Mononuclear cell (primary cell): ENCODE data around the gene METAP1D. TPM values are rescaled to one million over a fixed set of nuclear protein-coding genes. Genes with fewer than 3 reads are reported as not detected.

Experiments used
- H3K27me3 ChIP-seq: 2 replicates; pipeline ENCODE4 v1.6.0; 2011; ENCODE audit warnings: low read length, control low read depth; ENCODE audit not compliant: insufficient read depth
- H3K4me1 ChIP-seq: 2 replicates; pipeline ENCODE4 v1.5.1; 2011; ENCODE audit warnings: mild to moderate bottlenecking, low read length, control low read depth; ENCODE audit not compliant: insufficient read depth
- H3K4me3 ChIP-seq: 2 replicates; pipeline ENCODE4 v1.5.1; 2011; ENCODE audit warnings: mild to moderate bottlenecking, low read length, moderate library complexity
- H3K9me3 ChIP-seq: 2 replicates; pipeline ENCODE4 v1.5.1; 2011; ENCODE audit warnings: low read depth, mild to moderate bottlenecking, control low read depth, low read length
- total RNA-seq: library from RNA; depleted of rRNA; stranded (reverse); fragments of >200 nt; gene quantifications from one replicate; pipeline ENCODE4 v1.2.3, GENCODE V29; 2012

Gene METAP1D
- total RNA-seq, 1 donor, result 4.1 TPM

- Histone ChIP-seq H3K4me3 (no peak overlapping the region), H3K27me3 (no peaks in the 10 kb centered on the region), H3K4me1 (peaks cover 42% of the 10 kb centered on the region), H3K9me3 (no peaks in the 10 kb centered on the region)
Measured at GRCh38 chr2:172013396-172013795, 13.6 kb downstream of the METAP1D start.

GRCh38 chr2:172021074-172021931 lies 21.6 kb downstream of the METAP1D start:
- H3K4me3 ChIP-seq, result no peak overlapping the region
- H3K27me3 ChIP-seq, result no peaks in the 10 kb centered on the region
- no peaks in the 10 kb centered on the region for H3K9me3 ChIP-seq
- H3K4me1 ChIP-seq, result peaks cover 5% of the 10 kb centered on the region

- Histone ChIP-seq H3K27me3 (no peaks in the 10 kb centered on the region), H3K4me3 (no peak overlapping the region), H3K4me1 (peaks cover 5% of the 10 kb centered on the region), H3K9me3 (no peaks in the 10 kb centered on the region)
Measured at GRCh38 chr2:172021955-172022354, 22.2 kb downstream of the METAP1D start.

- no peaks in the 10 kb centered on the region for H3K4me1 ChIP-seq
- H3K27me3 ChIP-seq, result no peaks in the 10 kb centered on the region
- H3K4me3 ChIP-seq, result no peak overlapping the region
- H3K9me3 ChIP-seq, result no peaks in the 10 kb centered on the region
Measured at GRCh38 chr2:172031536-172031935, 31.8 kb downstream of the METAP1D start.

GRCh38 chr2:172038121-172038520 lies 38.4 kb downstream of the METAP1D start:
- no peaks in the 10 kb centered on the region for H3K27me3 ChIP-seq

GRCh38 chr2:172038604-172039003 lies 38.9 kb downstream of the METAP1D start:
- no peaks in the 10 kb centered on the region for H3K4me1 ChIP-seq
- no peak overlapping the region for H3K4me3 ChIP-seq
- H3K27me3 ChIP-seq, result no peaks in the 10 kb centered on the region
- no peaks in the 10 kb centered on the region for H3K9me3 ChIP-seq

More at GRCh38 chr2:172038121-172038520, 38.4 kb downstream of the METAP1D start:
- no peaks in the 10 kb centered on the region for H3K4me1 ChIP-seq
- H3K4me3 ChIP-seq, result no peak overlapping the region
- no peaks in the 10 kb centered on the region for H3K9me3 ChIP-seq

GRCh38 chr2:172039011-172039704 lies 39.4 kb downstream of the METAP1D start:
- H3K4me1 ChIP-seq, result no peaks in the 10 kb centered on the region
- H3K4me3 ChIP-seq, result no peak overlapping the region
- H3K9me3 ChIP-seq, result no peaks in the 10 kb centered on the region
- no peaks in the 10 kb centered on the region for H3K27me3 ChIP-seq

GRCh38 chr2:172040311-172040710 lies 40.6 kb downstream of the METAP1D start:
- no peak overlapping the region for H3K4me3 ChIP-seq
- H3K9me3 ChIP-seq, result no peaks in the 10 kb centered on the region
- H3K4me1 ChIP-seq, result no peaks in the 10 kb centered on the region
- H3K27me3 ChIP-seq, result no peaks in the 10 kb centered on the region

- no peaks in the 10 kb centered on the region for H3K9me3 ChIP-seq
- no peaks in the 10 kb centered on the region for H3K4me1 ChIP-seq
- no peak overlapping the region for H3K4me3 ChIP-seq
- H3K27me3 ChIP-seq, result no peaks in the 10 kb centered on the region
Measured at GRCh38 chr2:172046080-172046678, 46.4 kb downstream of the METAP1D start.

- no peaks in the 10 kb centered on the region for H3K4me1 ChIP-seq
- H3K9me3 ChIP-seq, result no peaks in the 10 kb centered on the region
- no peaks in the 10 kb centered on the region for H3K27me3 ChIP-seq
- H3K4me3 ChIP-seq, result no peak overlapping the region
Measured at GRCh38 chr2:172046866-172047565, 47.3 kb downstream of the METAP1D start.

GRCh38 chr2:172047566-172048507 lies 48.1 kb downstream of the METAP1D start:
- H3K4me3 ChIP-seq, result no peak overlapping the region
- no peaks in the 10 kb centered on the region for H3K9me3 ChIP-seq
- H3K27me3 ChIP-seq, result no peaks in the 10 kb centered on the region
- H3K4me1 ChIP-seq, result no peaks in the 10 kb centered on the region

- no peaks in the 10 kb centered on the region for H3K9me3 ChIP-seq
- H3K27me3 ChIP-seq, result no peaks in the 10 kb centered on the region
- no peaks in the 10 kb centered on the region for H3K4me1 ChIP-seq
- H3K4me3 ChIP-seq, result no peak overlapping the region
Measured at GRCh38 chr2:172048508-172049503, 49.1 kb downstream of the METAP1D start.

GRCh38 chr2:172049567-172050120 lies 49.9 kb downstream of the METAP1D start:
- H3K4me3 ChIP-seq, result no peak overlapping the region
- H3K4me1 ChIP-seq, result no peaks in the 10 kb centered on the region
- H3K27me3 ChIP-seq, result no peaks in the 10 kb centered on the region
- H3K9me3 ChIP-seq, result no peaks in the 10 kb centered on the region
